Endometrial microvascular endothelial cells (primary cell): ENCODE measurements around the gene VIT. TPM values are rescaled to one million over a fixed set of nuclear protein-coding genes. Genes with fewer than 3 reads are reported as not detected.

Source experiments
- total RNA-seq: library from RNA; depleted of rRNA; stranded (reverse); fragments of >200 nt; gene quantifications from one replicate; pipeline ENCODE4 v1.2.3, GENCODE V29; 2015; ENCODE audit errors: inconsistent ontology term

The VIT gene
- total RNA-seq, 1 donor from 2014 or later: 0.19 TPM

Other genes with a start within 250 kb of the VIT start
- 120 TPM for gene FEZ2, start 98.5 kb upstream of the VIT start, total RNA-seq